GM12878 (cell line): ENCODE results near the gene SLC11A2.

ENCODE experiments used
- DPF2 ChIP-seq: fragments of 450-650 bp; IDR thresholded peaks from 2 replicates; pipeline ENCODE4 v1.6.1; 2017; ENCODE audit warnings: mild to moderate bottlenecking
- RFX5 ChIP-seq: IDR thresholded peaks from 2 replicates; pipeline ENCODE4 v1.6.1; 2011; ENCODE audit warnings: low read depth, low read length, improper control_type of control experiment
- ZBED1 ChIP-seq: IDR thresholded peaks from 2 replicates; pipeline ENCODE4 v1.6.1; 2016; ENCODE audit warnings: borderline replicate concordance
- TF ChIP-seq, protein P1 (sequence below): IDR thresholded peaks from 2 replicates; pipeline ENCODE4 v1.6.1; 2012; ENCODE audit warnings: low read depth, low read length, improper control_type of control experiment
- TF ChIP-seq, protein P2 (sequence below), 3 experiments: IDR thresholded peaks in 2 of 3; conservative IDR thresholded peaks in 1 of 3; 2 replicates each; pipeline ENCODE4 v1.5.1; 2011; ENCODE audit warnings: low read depth in 3 of 3, low read length in 3 of 3, mild to moderate bottlenecking in 3 of 3, control low read depth in 2 of 3, moderate library complexity in 2 of 3, inconsistent platforms in 1 of 3, mixed read lengths in 1 of 3; ENCODE audit not compliant: control insufficient read depth in 2 of 3, insufficient read depth in 1 of 3; ENCODE audit errors: extremely low read depth in 1 of 3
- TF ChIP-seq, protein P3 (sequence below): fragments of 450-650 bp; IDR thresholded peaks from 2 replicates; pipeline ENCODE4 v1.6.1; 2017; ENCODE audit warnings: mild to moderate bottlenecking

DNA sequence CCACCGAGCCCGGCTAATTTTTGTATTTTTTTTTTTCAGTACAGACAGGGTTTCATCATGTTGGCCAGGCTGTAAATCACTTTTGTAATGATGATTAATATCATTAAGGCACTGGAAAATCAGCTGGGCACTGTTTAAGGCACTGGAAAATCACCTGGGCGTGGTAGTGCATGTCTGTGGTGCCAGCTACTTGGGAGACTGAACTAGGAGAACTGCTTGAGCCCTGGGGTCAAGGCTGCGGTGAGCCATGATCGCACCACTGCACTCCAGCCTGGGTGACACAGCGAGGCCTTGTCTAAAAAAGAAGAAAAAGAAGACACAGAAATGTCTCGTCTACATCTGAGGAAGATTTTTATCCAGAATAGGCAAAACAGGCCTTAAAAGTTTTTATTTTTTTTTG is 12.7 kb downstream of the SLC11A2 start:
- TF ChIP-seq, protein P1, sequence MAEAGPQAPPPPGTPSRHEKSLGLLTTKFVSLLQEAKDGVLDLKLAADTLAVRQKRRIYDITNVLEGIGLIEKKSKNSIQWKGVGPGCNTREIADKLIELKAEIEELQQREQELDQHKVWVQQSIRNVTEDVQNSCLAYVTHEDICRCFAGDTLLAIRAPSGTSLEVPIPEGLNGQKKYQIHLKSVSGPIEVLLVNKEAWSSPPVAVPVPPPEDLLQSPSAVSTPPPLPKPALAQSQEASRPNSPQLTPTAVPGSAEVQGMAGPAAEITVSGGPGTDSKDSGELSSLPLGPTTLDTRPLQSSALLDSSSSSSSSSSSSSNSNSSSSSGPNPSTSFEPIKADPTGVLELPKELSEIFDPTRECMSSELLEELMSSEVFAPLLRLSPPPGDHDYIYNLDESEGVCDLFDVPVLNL: no peak
- TF ChIP-seq, protein P2, sequence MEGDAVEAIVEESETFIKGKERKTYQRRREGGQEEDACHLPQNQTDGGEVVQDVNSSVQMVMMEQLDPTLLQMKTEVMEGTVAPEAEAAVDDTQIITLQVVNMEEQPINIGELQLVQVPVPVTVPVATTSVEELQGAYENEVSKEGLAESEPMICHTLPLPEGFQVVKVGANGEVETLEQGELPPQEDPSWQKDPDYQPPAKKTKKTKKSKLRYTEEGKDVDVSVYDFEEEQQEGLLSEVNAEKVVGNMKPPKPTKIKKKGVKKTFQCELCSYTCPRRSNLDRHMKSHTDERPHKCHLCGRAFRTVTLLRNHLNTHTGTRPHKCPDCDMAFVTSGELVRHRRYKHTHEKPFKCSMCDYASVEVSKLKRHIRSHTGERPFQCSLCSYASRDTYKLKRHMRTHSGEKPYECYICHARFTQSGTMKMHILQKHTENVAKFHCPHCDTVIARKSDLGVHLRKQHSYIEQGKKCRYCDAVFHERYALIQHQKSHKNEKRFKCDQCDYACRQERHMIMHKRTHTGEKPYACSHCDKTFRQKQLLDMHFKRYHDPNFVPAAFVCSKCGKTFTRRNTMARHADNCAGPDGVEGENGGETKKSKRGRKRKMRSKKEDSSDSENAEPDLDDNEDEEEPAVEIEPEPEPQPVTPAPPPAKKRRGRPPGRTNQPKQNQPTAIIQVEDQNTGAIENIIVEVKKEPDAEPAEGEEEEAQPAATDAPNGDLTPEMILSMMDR (IDR thresholded peaks at IDR 0.05 in 2 of 3, conservative IDR thresholded peaks at IDR 0.05 in 1 of 3; ENCODE audit: control insufficient read depth in 2 of 3, extremely low read depth in 1 of 3, insufficient read depth in 1 of 3, low read depth in 3 of 3, low read length in 3 of 3): no peak
- TF ChIP-seq ZBED1: no peak
- TF ChIP-seq DPF2: no peak
- TF ChIP-seq RFX5: no peak
- TF ChIP-seq, protein P3, sequence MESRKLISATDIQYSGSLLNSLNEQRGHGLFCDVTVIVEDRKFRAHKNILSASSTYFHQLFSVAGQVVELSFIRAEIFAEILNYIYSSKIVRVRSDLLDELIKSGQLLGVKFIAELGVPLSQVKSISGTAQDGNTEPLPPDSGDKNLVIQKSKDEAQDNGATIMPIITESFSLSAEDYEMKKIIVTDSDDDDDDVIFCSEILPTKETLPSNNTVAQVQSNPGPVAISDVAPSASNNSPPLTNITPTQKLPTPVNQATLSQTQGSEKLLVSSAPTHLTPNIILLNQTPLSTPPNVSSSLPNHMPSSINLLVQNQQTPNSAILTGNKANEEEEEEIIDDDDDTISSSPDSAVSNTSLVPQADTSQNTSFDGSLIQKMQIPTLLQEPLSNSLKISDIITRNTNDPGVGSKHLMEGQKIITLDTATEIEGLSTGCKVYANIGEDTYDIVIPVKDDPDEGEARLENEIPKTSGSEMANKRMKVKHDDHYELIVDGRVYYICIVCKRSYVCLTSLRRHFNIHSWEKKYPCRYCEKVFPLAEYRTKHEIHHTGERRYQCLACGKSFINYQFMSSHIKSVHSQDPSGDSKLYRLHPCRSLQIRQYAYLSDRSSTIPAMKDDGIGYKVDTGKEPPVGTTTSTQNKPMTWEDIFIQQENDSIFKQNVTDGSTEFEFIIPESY: no peak
